ES-I3 (cell line): Measurements from ENCODE around the gene SETBP1.

ENCODE experiments used
- H3K36me3 ChIP-seq: 2 replicates; pipeline ENCODE4 v1.6.1; 2013; ENCODE audit warnings: mild to moderate bottlenecking, low read length, control low read depth, moderate library complexity; ENCODE audit not compliant: insufficient read depth
- H3K4me1 ChIP-seq: 2 replicates; pipeline ENCODE4 v1.6.1; 2013; ENCODE audit warnings: mild to moderate bottlenecking, control low read depth, low read length; ENCODE audit not compliant: insufficient read depth
- H3K9ac ChIP-seq: 2 replicates; pipeline ENCODE4 v1.6.1; 2013; ENCODE audit warnings: low read depth, mild to moderate bottlenecking, low read length, moderate library complexity
- H3K9me3 ChIP-seq: 2 replicates; pipeline ENCODE4 v1.6.1; 2013; ENCODE audit warnings: mild to moderate bottlenecking, low read length, moderate library complexity; ENCODE audit not compliant: control insufficient read depth, insufficient read depth

SETBP1 gene

GRCh38 chr18:44725300-44726058 lies 44.8 kb downstream of the SETBP1 start:
- H3K36me3 ChIP-seq = no peaks in the 10 kb centered on the region
- H3K9ac ChIP-seq = no peak overlapping the region
- no peaks in the 10 kb centered on the region for H3K9me3 ChIP-seq
- H3K4me1 ChIP-seq = peaks cover 23% of the 10 kb centered on the region

- Histone ChIP-seq H3K4me1 (peaks cover 23% of the 10 kb centered on the region), H3K9me3 (no peaks in the 10 kb centered on the region), H3K36me3 (no peaks in the 10 kb centered on the region), H3K9ac (no peak overlapping the region)
Measured at GRCh38 chr18:44726059-44726421, 45.4 kb downstream of the SETBP1 start.

- no peak overlapping the region for H3K9ac ChIP-seq
- no peaks in the 10 kb centered on the region for H3K9me3 ChIP-seq
- peaks cover 24% of the 10 kb centered on the region for H3K4me1 ChIP-seq
- H3K36me3 ChIP-seq = no peaks in the 10 kb centered on the region
Measured at GRCh38 chr18:44727291-44727690, 46.6 kb downstream of the SETBP1 start.

- Histone ChIP-seq H3K9me3 (no peaks in the 10 kb centered on the region), H3K4me1 (peaks cover 28% of the 10 kb centered on the region), H3K36me3 (no peaks in the 10 kb centered on the region), H3K9ac (no peak overlapping the region)
Measured at GRCh38 chr18:44729631-44730101, 49.0 kb downstream of the SETBP1 start.

GRCh38 chr18:44730803-44731529 lies 50.3 kb downstream of the SETBP1 start:
- Histone ChIP-seq H3K4me1 (peaks cover 15% of the 10 kb centered on the region), H3K9me3 (no peaks in the 10 kb centered on the region), H3K36me3 (no peaks in the 10 kb centered on the region), H3K9ac (no peak overlapping the region)

GRCh38 chr18:44731530-44732237 lies 51.0 kb downstream of the SETBP1 start:
- H3K36me3 ChIP-seq = no peaks in the 10 kb centered on the region
- peaks cover 15% of the 10 kb centered on the region for H3K4me1 ChIP-seq
- H3K9me3 ChIP-seq = no peaks in the 10 kb centered on the region
- no peak overlapping the region for H3K9ac ChIP-seq

- H3K36me3 ChIP-seq = no peaks in the 10 kb centered on the region
- H3K9me3 ChIP-seq = no peaks in the 10 kb centered on the region
- no peak overlapping the region for H3K9ac ChIP-seq
- H3K4me1 ChIP-seq = peaks cover 15% of the 10 kb centered on the region
Measured at GRCh38 chr18:44732238-44732563, 51.5 kb downstream of the SETBP1 start.

- no peaks in the 10 kb centered on the region for H3K36me3 ChIP-seq
- no peaks in the 10 kb centered on the region for H3K9me3 ChIP-seq
- H3K4me1 ChIP-seq = peaks cover 15% of the 10 kb centered on the region
- H3K9ac ChIP-seq = no peak overlapping the region
Measured at GRCh38 chr18:44732599-44732998, 51.9 kb downstream of the SETBP1 start.

GRCh38 chr18:44733069-44733753 lies 52.5 kb downstream of the SETBP1 start:
- Histone ChIP-seq H3K9me3 (no peaks in the 10 kb centered on the region), H3K36me3 (no peaks in the 10 kb centered on the region), H3K4me1 (peaks cover 15% of the 10 kb centered on the region), H3K9ac (no peak overlapping the region)

- Histone ChIP-seq H3K4me1 (peaks cover 15% of the 10 kb centered on the region), H3K36me3 (no peaks in the 10 kb centered on the region), H3K9ac (no peak overlapping the region), H3K9me3 (no peaks in the 10 kb centered on the region)
Measured at GRCh38 chr18:44733754-44734465, 53.2 kb downstream of the SETBP1 start.

GRCh38 chr18:44735096-44735495 lies 54.4 kb downstream of the SETBP1 start:
- peaks cover 15% of the 10 kb centered on the region for H3K4me1 ChIP-seq
- H3K36me3 ChIP-seq = no peaks in the 10 kb centered on the region
- no peak overlapping the region for H3K9ac ChIP-seq
- no peaks in the 10 kb centered on the region for H3K9me3 ChIP-seq

- Histone ChIP-seq H3K9me3 (no peaks in the 10 kb centered on the region), H3K4me1 (peaks cover 15% of the 10 kb centered on the region), H3K9ac (no peak overlapping the region), H3K36me3 (no peaks in the 10 kb centered on the region)
Measured at GRCh38 chr18:44736664-44737380, 56.1 kb downstream of the SETBP1 start.

GRCh38 chr18:44737623-44738022 lies 56.9 kb downstream of the SETBP1 start:
- peaks cover 16% of the 10 kb centered on the region for H3K4me1 ChIP-seq
- H3K9ac ChIP-seq = no peak overlapping the region

More at GRCh38 chr18:44737623-44738022, 56.9 kb downstream of the SETBP1 start:
- H3K9me3 ChIP-seq = no peaks in the 10 kb centered on the region
- H3K36me3 ChIP-seq = no peaks in the 10 kb centered on the region
